Endothelial cell of umbilical vein (primary cell): ENCODE results near the gene SLC44A1. TPM values are rescaled to one million over a fixed set of nuclear protein-coding genes. Genes with fewer than 3 reads are reported as not detected.
"Not testable (repeated sequence)": the region's sequence is repeated elsewhere in the genome, so short reads cannot be mapped to it uniquely, and the experiment has no call there.

Experiments
- BruUV-seq: library from RNA; stranded (reverse); fragments of 400-500 nt; replicated peaks from 2 replicates; lab custom pipeline; 2021; lab: Mats Ljungman, UMichigan
- CTCF ChIA-PET: fragments of 300-600, 350-600 bp; sonication (Branson Sonifier 250); formaldehyde crosslinking; loops from one replicate; lab custom pipeline; 2021; ENCODE audit warnings: antibody characterized with exemption, inconsistent platforms; lab: Charles Lee
- POLR2A ChIA-PET: fragments of 300-600, 350-600 bp; sonication (Branson Sonifier 250); formaldehyde crosslinking; loops from one replicate; lab custom pipeline; 2021; ENCODE audit warnings: antibody characterized with exemption, inconsistent platforms; lab: Charles Lee
- DNase-seq: peaks from one replicate; pipeline ENCODE4 v3.0.0-alpha.2; 2011; ENCODE audit warnings: low read depth, low spot score
- FAIRE-seq: peaks from 2 replicates; lab custom pipeline; 2011; peaks lifted over from hg19 to GRCh38; lab: Jason Lieb, UNC
- H2AFZ ChIP-seq: 2 replicates; pipeline ENCODE4 v1.6.0; 2012; ENCODE audit warnings: low read depth, low read length, control low read depth, inconsistent platforms
- H3K27ac ChIP-seq: 2 replicates; pipeline ENCODE4 v1.5.1; 2011; ENCODE audit warnings: low read depth, mild to moderate bottlenecking, control low read depth, low read length, moderate library complexity; ENCODE audit not compliant: insufficient read depth
- H3K27me3 ChIP-seq, 2 experiments: 2 replicates each; pipeline versions ENCODE4 v1.6.0 to v1.6.1; 2011; ENCODE audit warnings: low read length in 2 of 2, mixed read lengths in 1 of 2; ENCODE audit not compliant: control insufficient read depth in 2 of 2, insufficient read depth in 2 of 2
- H3K36me3 ChIP-seq, 2 experiments: 2 replicates in 1 of 2; 3 replicates in 1 of 2; pipeline ENCODE4 v1.5.1; 2011; ENCODE audit warnings: low read length in 2 of 2, mild to moderate bottlenecking in 1 of 2, moderate library complexity in 1 of 2; ENCODE audit not compliant: control insufficient read depth in 2 of 2, insufficient read depth in 2 of 2; ENCODE audit errors: extremely low read depth in 1 of 2
- H3K4me1 ChIP-seq: 3 replicates; pipeline ENCODE4 v1.5.1; 2011; ENCODE audit warnings: mild to moderate bottlenecking, low read length; ENCODE audit not compliant: control insufficient read depth, insufficient read depth; ENCODE audit errors: extremely low read depth
- H3K4me2 ChIP-seq: 2 replicates; pipeline ENCODE4 v1.6.1; 2011; ENCODE audit warnings: low read length, control low read depth, mixed read lengths; ENCODE audit not compliant: insufficient read depth
- H3K4me3 ChIP-seq, 3 experiments: fragments of 200-600 bp in 1 of 3; sonication (generic), shearing (Covaris generic) in 1 of 3; replicated peaks in 1 of 3; 2 replicates each; pipeline ENCODE4 v1.5.1; 2011 to 2016; ENCODE audit warnings: control low read depth in 3 of 3, low read length in 3 of 3, mild to moderate bottlenecking in 2 of 3, inconsistent platforms in 1 of 3, low read depth in 1 of 3, moderate library complexity in 1 of 3; ENCODE audit not compliant: insufficient read depth in 1 of 3
- H3K79me2 ChIP-seq: 2 replicates; pipeline ENCODE4 v1.6.0; 2012; ENCODE audit warnings: low read length, inconsistent platforms; ENCODE audit not compliant: control insufficient read depth, insufficient read depth
- H3K9ac ChIP-seq: replicated peaks from 2 replicates; pipeline ENCODE3; 2011; ENCODE audit warnings: low read length, control low read depth; ENCODE audit not compliant: insufficient read depth; ENCODE audit errors: extremely low read depth
- H3K9me1 ChIP-seq: replicated peaks from 3 replicates; pipeline ENCODE4 v1.6.0; 2011; ENCODE audit warnings: mild to moderate bottlenecking, low read length; ENCODE audit not compliant: control insufficient read depth, insufficient read depth; ENCODE audit errors: extremely low read depth
- H3K9me3 ChIP-seq: replicated peaks from 2 replicates; pipeline ENCODE4 v1.5.1; 2012; ENCODE audit warnings: low read length, inconsistent platforms; ENCODE audit not compliant: control insufficient read depth, insufficient read depth
- H4K20me1 ChIP-seq: replicated peaks from 2 replicates; pipeline ENCODE3; 2011; ENCODE audit warnings: mild to moderate bottlenecking, low read length; ENCODE audit not compliant: control insufficient read depth, insufficient read depth; ENCODE audit errors: extremely low read depth
- GATA2 ChIP-seq: IDR thresholded peaks from 2 replicates; pipeline ENCODE4 v1.7.0; 2011; ENCODE audit warnings: low read depth, mild to moderate bottlenecking, moderate library complexity, mixed read lengths, low read length; ENCODE audit not compliant: insufficient read length, insufficient read depth
- JUN ChIP-seq: IDR thresholded peaks from 2 replicates; pipeline ENCODE4 v1.6.1; 2011; ENCODE audit warnings: borderline replicate concordance, low read depth; ENCODE audit not compliant: insufficient read length, insufficient read depth
- MAX ChIP-seq: IDR thresholded peaks from 2 replicates; pipeline ENCODE4 v1.6.1; 2011; ENCODE audit not compliant: insufficient read depth, insufficient read length
- dilution Hi-C: fragments of 300-500 bp; cut with MboI; formaldehyde crosslinking; loops from one replicate; pipeline ENCODE4 v1.15.0; 2019; ENCODE audit warnings: low sequenced_read_pairs; ENCODE audit not compliant: extremely low pct_ligation_motif_present
- intact Hi-C: fragments of 100-400 bp; cut with micrococcal nuclease; formaldehyde crosslinking; loops from one replicate; pipeline ENCODE4 v1.10.0; 2022
- polyA plus RNA-seq, 4 experiments: library from polyadenylated mRNA; depleted of rRNA in 3 of 4; stranded (reverse) in 3 of 4; unstranded in 1 of 4; fragments of >200 nt; gene quantifications; 2 replicates each; pipeline versions ENCODE4 v1.2.1 to v1.2.3, GENCODE V29; 2011 to 2012; ENCODE audit warnings: missing spikeins in 1 of 4
- total RNA-seq: library from RNA; stranded (reverse); gene quantifications from 2 replicates; pipeline ENCODE4 v1.2.3, GENCODE V29; 2021

SLC44A1 gene
- total and polyA plus RNA-seq, 2 donors (not counting 3 experiments of a cell fraction or from before 2014, with no cell fraction given): 16.1 to 37.7 TPM

- H3K9ac ChIP-seq, H3K27ac ChIP-seq, H2AFZ ChIP-seq, POLR2A ChIA-PET, FAIRE-seq, intact Hi-C loops, DNase-seq, H3K9me3 ChIP-seq, dilution Hi-C loops, H3K79me2 ChIP-seq, H3K4me2 ChIP-seq, H3K4me3 ChIP-seq, BruUV-seq, H3K9me1 ChIP-seq, H3K36me3 ChIP-seq, H4K20me1 ChIP-seq, H3K27me3 ChIP-seq, H3K4me1 ChIP-seq: not testable (repeated sequence)
- CTCF ChIA-PET: interaction anchor here (1.4 kb wide), 1 partner anchor 16 kb away, joined by 3 read pairs; no protein-coding TSS in a partner anchor
These were observed 23.8 kb downstream of the SLC44A1 start for GRCh38 chr9:105268254-105268653.

GRCh38 chr9:105269593-105269992, 25.1 kb downstream of the SLC44A1 start:
- Histone ChIP-seq H3K36me3 (no peaks in the 10 kb centered on the region), H4K20me1 (no peaks in the 10 kb centered on the region), H3K9me3 (no peaks in the 10 kb centered on the region), H3K9me1 (no peaks in the 10 kb centered on the region), H3K4me2 (no peak overlapping the region), H3K4me1 (no peaks in the 10 kb centered on the region), H3K79me2 (peaks cover 4% of the 10 kb centered on the region), H3K27ac (no peak overlapping the region), H3K9ac (no peak overlapping the region), H2AFZ (no peak overlapping the region), H3K27me3 (no peaks in the 10 kb centered on the region), H3K4me3 (no peak overlapping the region)
- TF ChIP-seq MAX (no peak), GATA2 (no peak), JUN (no peak)
- FAIRE-seq: no peak
- no peak for DNase-seq
- POLR2A ChIA-PET: no interaction called here
- CTCF ChIA-PET: interaction anchor here (1.2 kb wide), 1 partner anchor 18 kb away, joined by 4 read pairs; no protein-coding TSS in a partner anchor
- intact Hi-C loops (no loop called here), dilution Hi-C loops (no loop called here)
- no TSS peak for BruUV-seq
